WERI-Rb-1 (cell line): ENCODE data around the gene PM20D2.

Experiments
- DNase-seq: peaks from one replicate; pipeline ENCODE4 v3.0.0-alpha.2; 2020
- H3K27ac ChIP-seq: fragments of 250-450 bp; sonication (Bioruptor Pico); 2 replicates; pipeline ENCODE4 v1.5.1; 2020; ENCODE audit warnings: mild to moderate bottlenecking, moderate library complexity
- H3K27me3 ChIP-seq: fragments of 250-450 bp; sonication (Bioruptor Pico); 2 replicates; pipeline ENCODE4 v1.5.1; 2021; ENCODE audit warnings: mild to moderate bottlenecking, low read depth, moderate library complexity; ENCODE audit not compliant: insufficient read depth, severe bottlenecking
- H3K36me3 ChIP-seq: fragments of 250-450 bp; sonication (Bioruptor Pico); 2 replicates; pipeline ENCODE4 v1.5.1; 2020; ENCODE audit warnings: mild to moderate bottlenecking, moderate library complexity
- H3K4me3 ChIP-seq: 2 replicates; pipeline ENCODE4 v1.5.1; 2011; ENCODE audit warnings: low read depth, mild to moderate bottlenecking, control low read depth, low read length
- H3K9me3 ChIP-seq: fragments of 250-450 bp; sonication (Bioruptor Pico); 2 replicates; pipeline ENCODE4 v1.5.1; 2021; ENCODE audit warnings: mild to moderate bottlenecking, moderate library complexity; ENCODE audit not compliant: severe bottlenecking
- CTCF ChIP-seq: IDR thresholded peaks from 2 replicates; pipeline ENCODE4 v1.5.1; 2011; ENCODE audit warnings: low read depth, mild to moderate bottlenecking, control low read depth, inconsistent platforms, low read length

The PM20D2 gene

GRCh38 chr6:89116702-89117101 lies 29.2 kb upstream of the PM20D2 start:
- Histone ChIP-seq H3K4me3 (peak overlapping the region; percentile 73), H3K27me3 (no peaks in the 10 kb centered on the region), H3K9me3 (no peaks in the 10 kb centered on the region), H3K27ac (no peak overlapping the region), H3K36me3 (no peaks in the 10 kb centered on the region)
- DNase-seq = no peak
- TF ChIP-seq CTCF = no peak

GRCh38 chr6:89117211-89118108 lies 28.4 kb upstream of the PM20D2 start, which contains the start of gene SRSF12:
Gene SRSF12 (minus strand): TSS chr6:89118071. CDS start chr6:89117887, 184 bp downstream.
- no peaks in the 10 kb centered on the region for H3K36me3 ChIP-seq
- H3K4me3 ChIP-seq = peak within 1 kb of the TSS; percentile 73
- no peak for TF ChIP-seq CTCF
- H3K9me3 ChIP-seq = no peaks in the 10 kb centered on the region
- H3K27me3 ChIP-seq = no peaks in the 10 kb centered on the region
- H3K27ac ChIP-seq = peak within 1 kb of the TSS; percentile 57
- DNase-seq = peak; percentile 54

- H3K4me3 ChIP-seq = no peak overlapping the region
These were observed 26.9 kb upstream of the PM20D2 start for GRCh38 chr6:89118931-89119330.

GRCh38 chr6:89120371-89120770 lies 25.5 kb upstream of the PM20D2 start:
- no peak for TF ChIP-seq CTCF
- Histone ChIP-seq H3K36me3 (no peaks in the 10 kb centered on the region), H3K4me3 (no peak overlapping the region), H3K27me3 (no peaks in the 10 kb centered on the region), H3K9me3 (no peaks in the 10 kb centered on the region), H3K27ac (no peak overlapping the region)
- no peak for DNase-seq

More at GRCh38 chr6:89118931-89119330, 26.9 kb upstream of the PM20D2 start:
- no peak for DNase-seq
- H3K27me3 ChIP-seq = no peaks in the 10 kb centered on the region
- no peaks in the 10 kb centered on the region for H3K36me3 ChIP-seq
- TF ChIP-seq CTCF = no peak
- no peaks in the 10 kb centered on the region for H3K9me3 ChIP-seq
- no peak overlapping the region for H3K27ac ChIP-seq

GRCh38 chr6:89121934-89122333 lies 23.9 kb upstream of the PM20D2 start:
- no peaks in the 10 kb centered on the region for H3K9me3 ChIP-seq
- no peak overlapping the region for H3K4me3 ChIP-seq
- no peaks in the 10 kb centered on the region for H3K27me3 ChIP-seq
- no peak overlapping the region for H3K27ac ChIP-seq
- H3K36me3 ChIP-seq = no peaks in the 10 kb centered on the region
- no peak for TF ChIP-seq CTCF
- no peak for DNase-seq
